H1 (cell line): ENCODE measurements around the gene RBM20. TPM values are rescaled to one million over a fixed set of nuclear protein-coding genes. Genes with fewer than 3 reads are reported as not detected.

Experiments used
- CTCF ChIA-PET: fragments of 300-600 bp; sonication (Branson Sonifier 250); formaldehyde crosslinking; loops from one replicate; lab custom pipeline; 2021; ENCODE audit not compliant: partially characterized antibody; lab: Charles Lee
- POLR2A ChIA-PET: fragments of 300-600 bp; sonication (Branson Sonifier 250); formaldehyde crosslinking; loops from one replicate; lab custom pipeline; 2021; ENCODE audit warnings: inconsistent platforms; ENCODE audit not compliant: partially characterized antibody; lab: Charles Lee
- DNase-seq, 2 experiments: peaks; one replicate each; pipeline versions ENCODE4 v3.0.0 to v3.0.0-alpha.2; 2010 to 2022; ENCODE audit warnings: low spot score in 2 of 2, low read depth in 1 of 2, mixed read lengths in 1 of 2
- FAIRE-seq: peaks from 2 replicates; lab custom pipeline; 2011; peaks lifted over from hg19 to GRCh38; lab: Jason Lieb, UNC
- H2AFZ ChIP-seq: 2 replicates; pipeline ENCODE4 v1.8.1; 2012; ENCODE audit warnings: low read length, inconsistent platforms
- H2AK5ac ChIP-seq: 2 replicates; pipeline ENCODE4 v1.6.1; 2013; ENCODE audit warnings: low read depth, low read length
- H2BK120ac ChIP-seq: replicated peaks from 2 replicates; pipeline ENCODE3; 2013; ENCODE audit warnings: low read depth, low read length, inconsistent platforms
- H2BK12ac ChIP-seq: 2 replicates; pipeline ENCODE4 v1.6.1; 2013; ENCODE audit warnings: low read depth, low read length
- H2BK15ac ChIP-seq: 2 replicates; pipeline ENCODE4 v1.6.1; 2013; ENCODE audit warnings: low read length
- H2BK20ac ChIP-seq: 2 replicates; pipeline ENCODE4 v1.6.1; 2013; ENCODE audit warnings: low read length
- H2BK5ac ChIP-seq: 2 replicates; pipeline ENCODE4 v1.6.1; 2013; ENCODE audit warnings: low read depth, low read length
- H3K14ac ChIP-seq: 2 replicates; pipeline ENCODE4 v1.6.1; 2013; ENCODE audit warnings: inconsistent platforms; ENCODE audit not compliant: insufficient read length
- H3K18ac ChIP-seq: 2 replicates; pipeline ENCODE4 v1.6.1; 2013; ENCODE audit warnings: low read length; ENCODE audit errors: extremely low read depth
- H3K23ac ChIP-seq: 2 replicates; pipeline ENCODE4 v1.6.1; 2013; ENCODE audit warnings: inconsistent platforms; ENCODE audit not compliant: insufficient read length
- H3K23me2 ChIP-seq: 2 replicates; pipeline ENCODE4 v1.6.1; 2013; ENCODE audit warnings: low read depth, low read length
- H3K27ac ChIP-seq: 2 replicates; pipeline ENCODE4 v1.6.1; 2011; ENCODE audit warnings: low read depth, low read length, inconsistent platforms
- H3K27me3 ChIP-seq, 4 experiments: replicated peaks in 1 of 4; 1 replicate in 1 of 4; 2 replicates in 3 of 4; pipeline versions ENCODE4 v1.6.1 to v1.8.1; 2011 to 2013; ENCODE audit warnings: low read length in 3 of 4, mild to moderate bottlenecking in 3 of 4, inconsistent platforms in 2 of 4, mixed read lengths in 2 of 4, moderate library complexity in 1 of 4; ENCODE audit not compliant: control insufficient read depth in 3 of 4, insufficient read depth in 3 of 4; ENCODE audit errors: extremely low read depth in 1 of 4
- H3K36me3 ChIP-seq, 4 experiments: 2 replicates each; pipeline versions ENCODE4 v1.6.1 to v1.8.1; 2011 to 2013; ENCODE audit warnings: mild to moderate bottlenecking in 4 of 4, low read length in 3 of 4, moderate library complexity in 2 of 4, control low read depth in 1 of 4, inconsistent platforms in 1 of 4; ENCODE audit not compliant: insufficient read depth in 4 of 4, control insufficient read depth in 2 of 4
- H3K4ac ChIP-seq: replicated peaks from 2 replicates; pipeline ENCODE3; 2013; ENCODE audit warnings: low read length, low read depth, mixed read lengths, inconsistent platforms; ENCODE audit not compliant: insufficient read length
- H3K4me1 ChIP-seq, 4 experiments: replicated peaks in 1 of 4; 1 replicate in 1 of 4; 2 replicates in 3 of 4; pipeline versions ENCODE4 v1.6.1 to v1.8.1; 2011 to 2013; ENCODE audit warnings: low read length in 3 of 4, inconsistent platforms in 2 of 4, mixed read lengths in 1 of 4; ENCODE audit not compliant: insufficient read depth in 4 of 4, control insufficient read depth in 3 of 4
- H3K4me2 ChIP-seq, 2 experiments: 2 replicates each; pipeline versions ENCODE4 v1.6.1 to v1.8.1; 2011 to 2013; ENCODE audit warnings: low read depth in 2 of 2, low read length in 2 of 2, control low read depth in 1 of 2, inconsistent platforms in 1 of 2, mild to moderate bottlenecking in 1 of 2; ENCODE audit not compliant: insufficient read depth in 1 of 2
- H3K4me3 ChIP-seq, 4 experiments: fragments of 200-600, 300-600 bp in 1 of 4; sonication (generic), shearing (Covaris generic), sonication (Bioruptor Twin) in 1 of 4; 2 replicates each; pipeline versions ENCODE4 v1.5.1 to v1.8.1; 2011 to 2016; ENCODE audit warnings: low read length in 4 of 4, low read depth in 3 of 4, control low read depth in 2 of 4, inconsistent platforms in 2 of 4, mild to moderate bottlenecking in 2 of 4, mixed read lengths in 1 of 4, moderate library complexity in 1 of 4; ENCODE audit not compliant: insufficient read depth in 2 of 4; ENCODE audit errors: extremely low read depth in 1 of 4
- H3K56ac ChIP-seq: replicated peaks from 2 replicates; pipeline ENCODE3; 2013; ENCODE audit warnings: low read depth, mild to moderate bottlenecking, mixed read lengths, low read length, inconsistent platforms; ENCODE audit not compliant: insufficient read length
- H3K79me1 ChIP-seq: 2 replicates; pipeline ENCODE4 v1.6.1; 2013; ENCODE audit warnings: low read depth, low read length, control low read depth
- H3K79me2 ChIP-seq, 2 experiments: 2 replicates each; pipeline versions ENCODE4 v1.6.1 to v1.8.1; 2012 to 2013; ENCODE audit warnings: low read length in 2 of 2, mild to moderate bottlenecking in 2 of 2, inconsistent platforms in 1 of 2; ENCODE audit not compliant: insufficient read depth in 2 of 2, control insufficient read depth in 1 of 2
- H3K9ac ChIP-seq, 4 experiments: replicated peaks in 1 of 4; 1 replicate in 1 of 4; 2 replicates in 3 of 4; pipeline versions ENCODE4 v1.6.1 to v1.8.1; 2011 to 2013; ENCODE audit warnings: low read depth in 3 of 4, low read length in 3 of 4, control low read depth in 2 of 4, mild to moderate bottlenecking in 2 of 4, moderate library complexity in 2 of 4, inconsistent platforms in 1 of 4; ENCODE audit errors: extremely low read depth in 1 of 4
- H3K9me3 ChIP-seq, 2 experiments: 2 replicates each; pipeline versions ENCODE4 v1.6.1 to v1.8.1; 2012 to 2013; ENCODE audit warnings: mild to moderate bottlenecking in 2 of 2, moderate library complexity in 2 of 2, control low read depth in 1 of 2, inconsistent platforms in 1 of 2, low read depth in 1 of 2, low read length in 1 of 2, mixed read lengths in 1 of 2; ENCODE audit not compliant: insufficient read depth in 2 of 2
- H4K20me1 ChIP-seq, 2 experiments: replicated peaks in 1 of 2; 2 replicates each; pipeline versions ENCODE3 to v1.8.1; 2011 to 2013; ENCODE audit warnings: inconsistent platforms in 2 of 2, low read length in 2 of 2, mild to moderate bottlenecking in 1 of 2; ENCODE audit not compliant: insufficient read depth in 2 of 2, control insufficient read depth in 1 of 2
- H4K5ac ChIP-seq: 2 replicates; pipeline ENCODE4 v1.6.1; 2013; ENCODE audit warnings: low read length, low read depth, mixed read lengths, inconsistent platforms; ENCODE audit not compliant: insufficient read length
- H4K8ac ChIP-seq: 2 replicates; pipeline ENCODE4 v1.8.0; 2013; ENCODE audit warnings: mild to moderate bottlenecking, moderate library complexity, low read length, inconsistent platforms; ENCODE audit not compliant: insufficient read depth; ENCODE audit errors: extremely low read depth
- H4K91ac ChIP-seq: replicated peaks from 2 replicates; pipeline ENCODE3; 2013; ENCODE audit warnings: low read length, mixed read lengths, inconsistent platforms; ENCODE audit not compliant: insufficient read length
- ASH2L ChIP-seq: fragments of 200-600, 300-600 bp; sonication (generic); IDR thresholded peaks from one replicate; pipeline ENCODE4 v1.7.1; 2017; ENCODE audit warnings: low read length
- EZH2 ChIP-seq: fragments of 200-600 bp; sonication (generic); IDR thresholded peaks from 2 replicates; pipeline ENCODE4 v1.7.1; 2012; ENCODE audit warnings: low read depth, mild to moderate bottlenecking, moderate library complexity, low read length, inconsistent platforms; ENCODE audit not compliant: severe bottlenecking
- POU5F1 ChIP-seq: IDR thresholded peaks from 2 replicates; pipeline ENCODE4 v1.6.1; 2011; ENCODE audit warnings: low read depth, mild to moderate bottlenecking, low read length, moderate library complexity
- SIX5 ChIP-seq: IDR thresholded peaks from 2 replicates; pipeline ENCODE4 v1.6.1; 2011; ENCODE audit warnings: mild to moderate bottlenecking, low read depth, low read length
- SP1 ChIP-seq: IDR thresholded peaks from 2 replicates; pipeline ENCODE4 v1.6.1; 2011; ENCODE audit warnings: low read depth, low read length
- ZNF274 ChIP-seq: IDR thresholded peaks from 2 replicates; pipeline ENCODE4 v1.7.0; 2012; ENCODE audit warnings: low read length, borderline replicate concordance; ENCODE audit errors: extremely low read depth
- WGBS, 2 experiments: shearing (Covaris generic) in 1 of 2; methylation state at CpG; one replicate each; pipeline versions ENCODE4 v1.1.6 to v1.1.7; 2013 to 2015; ENCODE audit warnings: low lambda C conversion rate in 2 of 2, mixed read lengths in 2 of 2, inconsistent platforms in 1 of 2, low coverage in 1 of 2, missing lambda C conversion rate in 1 of 2; ENCODE audit not compliant: insufficient replicate concordance in 2 of 2, insufficient coverage in 1 of 2, insufficient read length in 1 of 2; ENCODE audit errors: extremely low coverage in 1 of 2, missing lambda C conversion rate in 1 of 2; 5-methylcytosine and 5-hydroxymethylcytosine counted together
- polyA plus RNA-seq, 7 experiments: library from polyadenylated mRNA; depleted of rRNA in 3 of 7; stranded (reverse) in 5 of 7; unstranded in 2 of 7; fragments of >200 nt in 5 of 7; fragments of 200-250 nt in 2 of 7; gene quantifications; 1 replicate in 5 of 7; 2 replicates in 1 of 7; 4 replicates in 1 of 7; pipeline versions ENCODE4 v1.2.1 to v1.2.3, GENCODE V29; 2011 to 2013; ENCODE audit warnings: missing spikeins in 2 of 7, mixed read lengths in 2 of 7
- total RNA-seq: library from RNA; stranded (reverse); fragmentation: NEBNext Ultra II Directional; extraction: Animal tissue kit (Norgen Biotek cat#: 25700); gene quantifications from 2 replicates; pipeline ENCODE4 v1.2.1, GENCODE V29; 2021

RBM20 gene
- total and polyA plus RNA-seq, 2 of the 8 experiments (the other 6 are each of a cell fraction or from before 2014, with no cell fraction given): 0.05 to 0.63 TPM

DNA sequence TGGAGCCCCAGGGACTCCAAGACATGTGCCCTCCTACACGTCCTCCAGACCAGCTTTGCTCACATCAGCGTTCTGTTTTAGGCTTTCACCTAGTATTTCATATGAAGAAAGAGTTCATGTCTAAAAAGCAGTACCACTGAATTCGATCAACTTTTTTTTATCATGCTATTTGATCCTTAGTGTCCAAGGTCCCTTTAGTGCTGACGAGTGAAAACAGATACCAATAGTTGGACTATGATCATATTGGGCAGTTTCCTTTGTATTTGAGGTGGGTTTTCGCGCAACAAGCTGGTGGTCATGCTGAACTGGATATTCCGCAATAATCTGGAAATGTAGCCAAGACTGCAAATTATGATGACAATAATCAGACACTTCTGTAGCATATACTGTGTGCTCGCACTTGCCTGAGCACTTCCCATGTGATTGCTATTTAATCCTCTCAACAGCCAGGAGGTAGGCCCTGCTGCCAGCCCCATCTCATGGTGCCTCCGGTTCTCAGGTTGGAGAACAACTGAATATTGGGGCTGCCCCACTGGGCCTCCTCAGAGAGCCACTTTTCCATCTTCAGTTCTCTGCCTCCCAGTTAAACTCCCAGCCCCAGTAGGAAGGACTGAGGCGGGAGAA lies 65.9 kb downstream of the RBM20 start:
- Histone ChIP-seq H3K23me2 (no peaks in the 10 kb centered on the region), H3K4me3 (no peak overlapping the region), H2BK15ac (no peak overlapping the region), H3K14ac (no peak overlapping the region), H2BK120ac (no peak overlapping the region), H3K4me2 (no peak overlapping the region), H2BK12ac (no peak overlapping the region), H2BK5ac (no peak overlapping the region), H3K79me2 (no peaks in the 10 kb centered on the region), H4K91ac (no peak overlapping the region), H3K9ac (no peak overlapping the region), H3K56ac (no peak overlapping the region), H3K79me1 (no peaks in the 10 kb centered on the region), H3K23ac (no peak overlapping the region), H3K4ac (no peak overlapping the region), H3K27ac (no peak overlapping the region), H4K20me1 (no peaks in the 10 kb centered on the region), H3K4me1 (peaks cover 0 to 4% (median 2%) of the 10 kb centered on the region in 4 experiments; a peak in 3 of 7 replicates), H3K36me3 (no peaks in the 10 kb centered on the region), H4K8ac (no peak overlapping the region), H2AK5ac (no peak overlapping the region), H2BK20ac (no peak overlapping the region), H2AFZ (no peak overlapping the region), H3K9me3 (no peaks in the 10 kb centered on the region), H3K27me3 (no peaks in the 10 kb centered on the region), H3K18ac (no peak overlapping the region), H4K5ac (no peak overlapping the region)
- ChIA-PET POLR2A (no interaction called here), CTCF (interaction anchor here (1.2 kb wide), 1 partner anchor 38 kb away, joined by 3 read pairs; no protein-coding TSS in a partner anchor)
- TF ChIP-seq ZNF274: no peak
- TF ChIP-seq EZH2: no peak
- no peak for TF ChIP-seq SIX5
- no peak for TF ChIP-seq SP1
- TF ChIP-seq ASH2L: no peak
- TF ChIP-seq POU5F1: no peak
- WGBS, 2 experiments: 92% methylated on average over 10 of the region's 10 CpGs; no CpG with 5 or more reads in 1 of the 2 experiments
- FAIRE-seq (no peak), DNase-seq (peak in 1 of 2 experiments; percentile 1)
